ENCODE results near the gene RFX2.
"Not testable (repeated sequence)": the region's sequence is repeated elsewhere in the genome, so short reads cannot be mapped to it uniquely, and the experiment has no call there.

The RFX2 gene

GRCh38 chr19:5971714-5972354 lies 138.5 kb downstream of the RFX2 start:
- no peak for DNase-seq (ENCODE audit: low spot score)

- no peak for DNase-seq (ENCODE audit: low spot score)
Observed at GRCh38 chr19:5969476-5969875, 140.8 kb downstream of the RFX2 start.

- DNase-seq (ENCODE audit: low spot score) = no peak
Observed at GRCh38 chr19:5968431-5969373, 141.6 kb downstream of the RFX2 start.

GRCh38 chr19:5967994-5968430 lies 142.3 kb downstream of the RFX2 start:
- DNase-seq (ENCODE audit: low spot score) = peak; percentile 67

- no peak for DNase-seq (ENCODE audit: low spot score)
Observed at GRCh38 chr19:5967571-5967970, 142.7 kb downstream of the RFX2 start.

- DNase-seq (ENCODE audit: low spot score) = no peak
Observed at GRCh38 chr19:5966941-5967340, 143.4 kb downstream of the RFX2 start.

GRCh38 chr19:5966215-5966614 lies 144.1 kb downstream of the RFX2 start:
- DNase-seq (ENCODE audit: low spot score) = no peak

GRCh38 chr19:5964816-5965565 lies 145.3 kb downstream of the RFX2 start:
- no peak for DNase-seq (ENCODE audit: low spot score)

GRCh38 chr19:5963855-5964254 lies 146.4 kb downstream of the RFX2 start:
- DNase-seq (ENCODE audit: low spot score) = no peak

- DNase-seq (ENCODE audit: low spot score) = not testable (repeated sequence)
Observed at GRCh38 chr19:5963259-5963658, 147.0 kb downstream of the RFX2 start.

GRCh38 chr19:5961969-5962945 lies 148.0 kb downstream of the RFX2 start:
- DNase-seq (ENCODE audit: low spot score) = peak; percentile 72

GRCh38 chr19:5961641-5961968 lies 148.7 kb downstream of the RFX2 start:
- peak; percentile 20 for DNase-seq (ENCODE audit: low spot score)

GRCh38 chr19:5960005-5961001 lies 150.0 kb downstream of the RFX2 start:
- no peak for DNase-seq (ENCODE audit: low spot score)

- no peak for DNase-seq (ENCODE audit: low spot score)
Observed at GRCh38 chr19:5959260-5960004, 150.9 kb downstream of the RFX2 start.

- DNase-seq (ENCODE audit: low spot score) = no peak
Observed at GRCh38 chr19:5958851-5959122, 151.5 kb downstream of the RFX2 start.

- no peak for DNase-seq (ENCODE audit: low spot score)
Observed at GRCh38 chr19:5958074-5958850, 152.0 kb downstream of the RFX2 start.

GRCh38 chr19:5957170-5957569 lies 153.1 kb downstream of the RFX2 start:
- no peak for DNase-seq (ENCODE audit: low spot score)

GRCh38 chr19:5956728-5957127 lies 153.6 kb downstream of the RFX2 start:
- DNase-seq (ENCODE audit: low spot score) = no peak

- DNase-seq (ENCODE audit: low spot score) = no peak
Observed at GRCh38 chr19:5956323-5956722, 154.0 kb downstream of the RFX2 start.

Measured in activated CD4-positive, alpha-beta T cell treated with anti-CD3 and anti-CD28 coated beads, Interleukin-2, Interleukin-4, amounts not matched to agents 100 ng/mL and 50 ng/mL, durations not matched to agents 16 hours and 8 hours (primary cell).